DOHH2 (cell line): ENCODE data around the gene MST1.

Source experiments
- EZH2phosphoT487 ChIP-seq: fragments of 200-600 bp; sonication (generic); IDR thresholded peaks from 2 replicates; pipeline ENCODE4 v1.6.1; 2017; ENCODE audit warnings: borderline replicate concordance, mild to moderate bottlenecking, antibody characterized with exemption, low read length, moderate library complexity, mixed read lengths
- TF ChIP-seq, protein P1 (sequence below): fragments of 200-600 bp; sonication (generic); IDR thresholded peaks from one replicate; pipeline ENCODE4 v1.5.1; 2014; ENCODE audit warnings: antibody characterized with exemption, mild to moderate bottlenecking, low read depth, low read length; ENCODE audit not compliant: poor library complexity, severe bottlenecking

DNA sequence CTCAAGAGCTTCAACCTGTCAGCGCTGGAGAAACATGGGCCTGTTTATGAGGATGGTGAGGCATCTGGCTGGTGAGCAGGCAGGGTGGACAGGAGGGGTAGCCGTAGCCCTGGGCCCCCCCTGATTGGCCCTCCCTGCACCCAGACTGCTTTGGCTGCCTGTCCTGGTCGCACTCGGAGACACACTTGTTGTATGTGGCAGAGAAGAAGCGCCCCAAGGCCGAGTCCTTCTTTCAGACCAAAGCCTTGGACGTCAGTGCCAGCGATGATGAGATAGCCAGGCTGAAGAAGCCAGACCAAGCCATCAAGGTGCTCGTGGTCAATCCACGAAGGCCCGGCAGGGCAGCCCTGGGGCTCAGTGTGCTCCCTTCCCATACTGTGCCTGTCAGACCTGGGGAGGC, 13.4 kb downstream of the MST1 start:
- TF ChIP-seq, protein P1, sequence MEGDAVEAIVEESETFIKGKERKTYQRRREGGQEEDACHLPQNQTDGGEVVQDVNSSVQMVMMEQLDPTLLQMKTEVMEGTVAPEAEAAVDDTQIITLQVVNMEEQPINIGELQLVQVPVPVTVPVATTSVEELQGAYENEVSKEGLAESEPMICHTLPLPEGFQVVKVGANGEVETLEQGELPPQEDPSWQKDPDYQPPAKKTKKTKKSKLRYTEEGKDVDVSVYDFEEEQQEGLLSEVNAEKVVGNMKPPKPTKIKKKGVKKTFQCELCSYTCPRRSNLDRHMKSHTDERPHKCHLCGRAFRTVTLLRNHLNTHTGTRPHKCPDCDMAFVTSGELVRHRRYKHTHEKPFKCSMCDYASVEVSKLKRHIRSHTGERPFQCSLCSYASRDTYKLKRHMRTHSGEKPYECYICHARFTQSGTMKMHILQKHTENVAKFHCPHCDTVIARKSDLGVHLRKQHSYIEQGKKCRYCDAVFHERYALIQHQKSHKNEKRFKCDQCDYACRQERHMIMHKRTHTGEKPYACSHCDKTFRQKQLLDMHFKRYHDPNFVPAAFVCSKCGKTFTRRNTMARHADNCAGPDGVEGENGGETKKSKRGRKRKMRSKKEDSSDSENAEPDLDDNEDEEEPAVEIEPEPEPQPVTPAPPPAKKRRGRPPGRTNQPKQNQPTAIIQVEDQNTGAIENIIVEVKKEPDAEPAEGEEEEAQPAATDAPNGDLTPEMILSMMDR, result no peak
- no peak for TF ChIP-seq EZH2phosphoT487
